Tibial nerve (tissue), 4 donors: ENCODE data around the gene MTCP1. TPM values are rescaled to one million over a fixed set of nuclear protein-coding genes. Genes with fewer than 3 reads are reported as not detected.

ENCODE experiments used
- DNase-seq, 2 donors: peaks; one replicate each; pipeline ENCODE4 v3.0.0-alpha.2; 2019; ENCODE audit warnings: low spot score in 2 of 2
- H3K27ac ChIP-seq, 4 donors: fragments of 200-600 bp; sonication (generic) in 3 of 4; one replicate each; pipeline ENCODE4 v1.5.1; 2017 to 2019; ENCODE audit warnings: mild to moderate bottlenecking in 1 of 4
- H3K27me3 ChIP-seq, 2 donors: fragments of 200-600 bp; sonication (generic) in 1 of 2; one replicate each; pipeline versions ENCODE4 v1.5.1 to v1.6.0; 2017 to 2019
- H3K36me3 ChIP-seq, 3 donors: fragments of 200-600 bp; sonication (generic); one replicate each; pipeline ENCODE4 v1.5.1; 2018 to 2019
- H3K4me1 ChIP-seq, 4 donors: fragments of 200-600 bp; sonication (generic) in 3 of 4; one replicate each; pipeline ENCODE4 v1.5.1; 2017 to 2019
- H3K4me3 ChIP-seq, 4 donors: fragments of 200-600 bp; sonication (generic) in 3 of 4; one replicate each; pipeline ENCODE4 v1.5.1; 2017 to 2019; ENCODE audit warnings: mild to moderate bottlenecking in 1 of 4, moderate library complexity in 1 of 4
- H3K9me3 ChIP-seq, 4 donors: fragments of 200-600 bp; sonication (generic) in 3 of 4; one replicate each; pipeline ENCODE4 v1.5.1; 2017 to 2019
- EP300 ChIP-seq, 2 donors: sonication (generic); formaldehyde crosslinking; IDR thresholded peaks; one replicate each; pipeline ENCODE4 v1.6.1; 2017; ENCODE audit warnings: antibody characterized with exemption in 2 of 2, mild to moderate bottlenecking in 1 of 2
- POLR2A ChIP-seq, 2 donors: fragments of 450-650 bp; IDR thresholded peaks; one replicate each; pipeline ENCODE4 v1.6.1; 2017; ENCODE audit warnings: antibody characterized with exemption in 2 of 2, mild to moderate bottlenecking in 2 of 2, moderate library complexity in 2 of 2
- WGBS, 2 donors: methylation state at CpG; one replicate each; pipeline ENCODE4 v1.1.5; 2018; 5-methylcytosine and 5-hydroxymethylcytosine counted together
- total RNA-seq, 4 donors: library from RNA; depleted of rRNA; stranded (reverse); fragments of >200 nt; gene quantifications; one replicate each; pipeline ENCODE4 v1.1.0, GENCODE V29; 2016
- TF ChIP-seq, protein P1 (sequence below), 5 experiments: fragments of 200-600 bp in 3 of 5; fragments of 450-650 bp in 2 of 5; sonication (generic) in 3 of 5; IDR thresholded peaks; one replicate each; pipeline ENCODE4 v1.5.1; 2016 to 2019; ENCODE audit warnings: antibody characterized with exemption in 5 of 5, mild to moderate bottlenecking in 3 of 5, moderate library complexity in 2 of 5

MTCP1 gene
- total RNA-seq, 4 donors from 2014 or later, result 2.7 to 5.3 (median 2.8) TPM

DNA sequence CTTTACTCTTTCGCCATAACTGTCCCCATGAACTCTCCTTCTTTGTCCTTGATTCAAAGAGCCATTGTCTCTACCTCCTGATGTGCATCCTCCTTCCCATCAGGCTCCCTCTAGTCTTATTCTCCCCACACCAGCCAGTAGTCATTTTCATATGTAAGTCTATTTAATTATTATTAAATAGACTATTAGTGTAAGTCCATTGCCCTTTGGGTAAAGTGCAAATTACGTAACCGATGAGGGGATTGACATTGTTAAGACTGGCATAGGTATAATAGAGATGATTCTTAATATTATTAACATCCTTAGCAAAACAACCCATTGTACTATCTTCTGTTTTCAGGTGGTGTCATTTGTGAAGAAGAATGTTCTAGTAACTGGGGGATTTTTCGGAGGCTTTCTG, 16.7 kb downstream of the MTCP1 start:
- Histone ChIP-seq H3K36me3 (no peaks in the 10 kb centered on the region), H3K27me3 (no peaks in the 10 kb centered on the region), H3K27ac (no peak overlapping the region), H3K4me1 (peaks cover 0 to 12% (median 0%) of the 10 kb centered on the region in 4 donors), H3K4me3 (no peak overlapping the region), H3K9me3 (no peaks in the 10 kb centered on the region)
- TF ChIP-seq EP300 (IDR thresholded peaks at IDR 0.05) (no peak), POLR2A (IDR thresholded peaks at IDR 0.05) (no peak)
- TF ChIP-seq, protein P1, sequence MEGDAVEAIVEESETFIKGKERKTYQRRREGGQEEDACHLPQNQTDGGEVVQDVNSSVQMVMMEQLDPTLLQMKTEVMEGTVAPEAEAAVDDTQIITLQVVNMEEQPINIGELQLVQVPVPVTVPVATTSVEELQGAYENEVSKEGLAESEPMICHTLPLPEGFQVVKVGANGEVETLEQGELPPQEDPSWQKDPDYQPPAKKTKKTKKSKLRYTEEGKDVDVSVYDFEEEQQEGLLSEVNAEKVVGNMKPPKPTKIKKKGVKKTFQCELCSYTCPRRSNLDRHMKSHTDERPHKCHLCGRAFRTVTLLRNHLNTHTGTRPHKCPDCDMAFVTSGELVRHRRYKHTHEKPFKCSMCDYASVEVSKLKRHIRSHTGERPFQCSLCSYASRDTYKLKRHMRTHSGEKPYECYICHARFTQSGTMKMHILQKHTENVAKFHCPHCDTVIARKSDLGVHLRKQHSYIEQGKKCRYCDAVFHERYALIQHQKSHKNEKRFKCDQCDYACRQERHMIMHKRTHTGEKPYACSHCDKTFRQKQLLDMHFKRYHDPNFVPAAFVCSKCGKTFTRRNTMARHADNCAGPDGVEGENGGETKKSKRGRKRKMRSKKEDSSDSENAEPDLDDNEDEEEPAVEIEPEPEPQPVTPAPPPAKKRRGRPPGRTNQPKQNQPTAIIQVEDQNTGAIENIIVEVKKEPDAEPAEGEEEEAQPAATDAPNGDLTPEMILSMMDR (IDR thresholded peaks at IDR 0.05), result no peak
- DNase-seq, result no peak
- 77 to 79% methylated on average over 4 of the region's 4 CpGs for WGBS, 2 donors

DNA sequence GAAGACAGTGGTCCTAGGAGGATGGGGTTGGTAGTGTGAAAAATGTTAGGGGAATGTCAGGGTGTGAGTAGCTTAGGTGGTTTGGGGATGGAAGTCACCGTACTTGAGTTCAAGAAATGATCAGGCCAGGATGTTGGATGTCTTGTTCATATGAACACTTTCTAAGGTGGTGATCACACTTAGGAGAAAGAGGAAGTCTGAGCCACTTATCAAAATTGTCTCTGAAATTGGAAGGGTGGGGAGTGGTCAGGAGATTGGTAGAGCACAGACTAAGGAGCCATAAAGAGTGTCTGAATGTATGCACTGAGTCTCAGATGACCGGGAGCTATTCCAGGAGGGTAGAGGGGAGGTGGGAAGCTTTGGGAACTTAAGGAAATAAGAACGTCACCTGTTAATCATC, 17.3 kb downstream of the MTCP1 start:
- no peaks in the 10 kb centered on the region for H3K9me3 ChIP-seq
- peaks cover 0 to 12% (median 0%) of the 10 kb centered on the region in 4 donors for H3K4me1 ChIP-seq
- H3K27ac ChIP-seq, result no peak overlapping the region
- H3K27me3 ChIP-seq, result no peaks in the 10 kb centered on the region
- DNase-seq, result no peak
- H3K36me3 ChIP-seq, result no peaks in the 10 kb centered on the region
- WGBS, 2 donors, result 74 to 79% methylated on average over 3 of the region's 3 CpGs
- H3K4me3 ChIP-seq, result no peak overlapping the region
- TF ChIP-seq, protein P1 (IDR thresholded peaks at IDR 0.05), result no peak
- TF ChIP-seq EP300 (IDR thresholded peaks at IDR 0.05), result no peak
- no peak for TF ChIP-seq POLR2A (IDR thresholded peaks at IDR 0.05)

DNA sequence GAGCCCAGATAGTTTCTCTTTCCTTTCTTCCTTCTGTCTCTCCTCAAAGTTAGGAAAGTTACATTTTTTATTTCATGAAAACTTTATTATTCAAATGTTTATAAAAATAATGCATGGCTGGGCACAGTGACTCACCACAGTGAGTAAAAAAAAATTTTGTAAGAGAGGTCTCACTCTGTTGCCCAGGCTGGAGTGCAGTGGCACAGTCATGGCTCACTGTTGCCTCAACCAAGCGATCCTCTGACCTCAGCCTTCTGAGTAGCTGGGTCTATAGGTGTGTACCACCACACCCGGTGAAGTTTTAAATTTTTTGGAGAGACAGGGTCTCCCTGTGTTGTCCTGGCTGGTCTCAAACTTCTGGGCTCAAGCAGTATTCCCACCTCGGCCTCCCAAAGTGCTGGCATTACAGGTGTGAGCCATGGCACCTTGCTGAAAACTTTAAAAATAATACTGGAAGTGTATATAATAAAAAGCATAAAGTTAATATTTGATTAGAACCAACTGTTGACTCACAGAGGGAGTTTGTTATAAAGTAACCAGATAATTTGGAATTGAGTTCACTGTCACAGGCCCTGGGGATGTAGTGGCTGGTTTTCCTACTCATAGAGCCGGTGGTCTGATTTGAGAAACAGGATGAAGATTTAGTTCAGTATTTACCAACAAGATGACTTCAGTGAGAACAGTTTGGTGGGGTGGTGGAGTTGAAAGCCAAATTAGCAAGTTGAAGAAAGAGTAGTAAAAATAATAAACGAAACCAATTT, 18.0 kb downstream of the MTCP1 start:
- WGBS, 2 donors, result 73 to 98% methylated on average over 5 of the region's 5 CpGs
- Histone ChIP-seq H3K27me3 (no peaks in the 10 kb centered on the region), H3K4me3 (no peak overlapping the region), H3K27ac (no peak overlapping the region), H3K9me3 (no peaks in the 10 kb centered on the region), H3K36me3 (no peaks in the 10 kb centered on the region), H3K4me1 (peaks cover 0 to 12% (median 0%) of the 10 kb centered on the region in 4 donors)
- TF ChIP-seq POLR2A (IDR thresholded peaks at IDR 0.05) (no peak), EP300 (IDR thresholded peaks at IDR 0.05) (no peak)
- TF ChIP-seq, protein P1 (IDR thresholded peaks at IDR 0.05), result no peak
- DNase-seq, result no peak

DNA sequence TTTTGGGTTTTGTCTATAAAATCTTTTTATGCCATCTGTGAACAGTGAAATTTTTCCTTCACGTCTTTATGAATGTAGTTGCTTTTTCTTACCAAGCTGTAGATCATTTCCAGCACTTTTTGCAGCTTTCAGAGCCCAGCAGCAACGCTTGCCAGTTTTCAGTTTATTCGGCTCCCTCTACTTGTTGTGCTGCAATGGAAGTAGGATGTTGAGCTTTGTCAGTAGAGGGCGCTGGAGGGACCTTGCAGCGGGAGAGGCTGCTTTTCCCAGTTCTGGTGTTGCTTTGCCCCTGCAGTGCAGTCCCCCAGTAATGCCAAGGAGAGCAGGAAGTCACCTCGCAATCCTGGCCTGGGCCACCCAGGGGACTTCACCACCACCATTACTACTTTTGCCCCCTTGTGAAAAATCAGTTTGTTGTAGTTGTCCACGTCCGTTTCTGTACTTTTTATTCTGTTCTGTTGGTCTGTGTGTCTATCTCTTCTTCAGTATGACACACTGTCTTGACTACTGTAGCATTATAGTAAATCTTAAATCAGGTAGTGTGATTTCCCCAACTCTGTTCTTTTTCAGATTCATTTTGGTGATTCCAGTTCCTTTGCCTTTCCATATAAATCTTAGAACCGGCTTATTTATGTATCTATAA, 21.8 kb downstream of the MTCP1 start:
- 36 to 37% methylated on average over 9 of the region's 9 CpGs for WGBS, 2 donors
- DNase-seq, result no peak
- Histone ChIP-seq H3K9me3 (no peaks in the 10 kb centered on the region), H3K27me3 (no peaks in the 10 kb centered on the region), H3K4me1 (no peaks in the 10 kb centered on the region), H3K4me3 (no peak overlapping the region), H3K36me3 (peaks cover 0 to 4% (median 0%) of the 10 kb centered on the region in 3 donors), H3K27ac (no peak overlapping the region)
- no peak for TF ChIP-seq EP300 (IDR thresholded peaks at IDR 0.05)
- TF ChIP-seq POLR2A (IDR thresholded peaks at IDR 0.05), result no peak
- TF ChIP-seq, protein P1 (IDR thresholded peaks at IDR 0.05), result peak in 4 of 5 experiments; percentile 40 to 50 (median 46)
